Esophagus squamous epithelium (tissue), 5 donors: Measurements from ENCODE around the gene BRD7. TPM values are rescaled to one million over a fixed set of nuclear protein-coding genes. Genes with fewer than 3 reads are reported as not detected.

Experiments used
- DNase-seq: peaks from one replicate; lab custom pipeline; 2025; lab: John Stamatoyannopoulos, UW
- H3K27ac ChIP-seq, 4 donors: fragments of 200-600 bp; sonication (generic); one replicate each; pipeline ENCODE4 v1.5.1; 2016 to 2019; ENCODE audit warnings: mild to moderate bottlenecking in 1 of 4
- H3K27me3 ChIP-seq, 4 donors: fragments of 200-600 bp; sonication (generic); 1 replicate in 3 of 4; 2 replicates in 1 of 4; pipeline versions ENCODE4 v1.5.1 to v1.6.0; 2017 to 2021; ENCODE audit warnings: antibody characterized with exemption in 1 of 4
- H3K36me3 ChIP-seq, 3 donors: fragments of 200-600 bp; sonication (generic); one replicate each; pipeline ENCODE4 v1.5.1; 2016 to 2019
- H3K4me1 ChIP-seq, 3 donors: fragments of 200-600 bp; sonication (generic); one replicate each; pipeline ENCODE4 v1.5.1; 2017 to 2019
- H3K4me3 ChIP-seq, 4 donors: fragments of 200-600 bp; sonication (generic); 1 replicate in 3 of 4; 2 replicates in 1 of 4; pipeline ENCODE4 v1.5.1; 2016 to 2019; ENCODE audit warnings: mild to moderate bottlenecking in 2 of 4, moderate library complexity in 1 of 4
- H3K9me3 ChIP-seq, 3 donors: fragments of 200-600 bp; sonication (generic); one replicate each; pipeline ENCODE4 v1.5.1; 2016 to 2019
- POLR2A ChIP-seq, 4 donors: fragments of 450-650 bp; IDR thresholded peaks; one replicate each; pipeline ENCODE4 v1.6.1; 2017; ENCODE audit warnings: antibody characterized with exemption in 4 of 4, mild to moderate bottlenecking in 4 of 4, moderate library complexity in 3 of 4
- WGBS, 2 donors: methylation state at CpG; one replicate each; pipeline ENCODE4 v1.1.5; 2018; 5-methylcytosine and 5-hydroxymethylcytosine counted together
- intact Hi-C: fragments of 100-400 bp; cut with DNase I; formaldehyde crosslinking; loops from one replicate; pipeline ENCODE4 v1.15.0; 2022
- total RNA-seq, 4 donors: library from RNA; depleted of rRNA; stranded (reverse); fragments of >200 nt; gene quantifications; one replicate each; pipeline ENCODE4 v1.1.0, GENCODE V29; 2016
- TF ChIP-seq, protein P1 (sequence below), 6 experiments: fragments of 450-650 bp in 4 of 6; fragments of 200-600 bp in 2 of 6; sonication (generic) in 2 of 6; IDR thresholded peaks; one replicate each; pipeline ENCODE4 v1.5.1; 2016 to 2019; ENCODE audit warnings: antibody characterized with exemption in 6 of 6, mild to moderate bottlenecking in 4 of 6, moderate library complexity in 4 of 6
- donor health status: DM: yes; HTN: yes; CAD: no.

BRD7 gene
- total RNA-seq = 10 to 100 TPM; 42.0 to 81.9 (median 51.4) TPM

DNA sequence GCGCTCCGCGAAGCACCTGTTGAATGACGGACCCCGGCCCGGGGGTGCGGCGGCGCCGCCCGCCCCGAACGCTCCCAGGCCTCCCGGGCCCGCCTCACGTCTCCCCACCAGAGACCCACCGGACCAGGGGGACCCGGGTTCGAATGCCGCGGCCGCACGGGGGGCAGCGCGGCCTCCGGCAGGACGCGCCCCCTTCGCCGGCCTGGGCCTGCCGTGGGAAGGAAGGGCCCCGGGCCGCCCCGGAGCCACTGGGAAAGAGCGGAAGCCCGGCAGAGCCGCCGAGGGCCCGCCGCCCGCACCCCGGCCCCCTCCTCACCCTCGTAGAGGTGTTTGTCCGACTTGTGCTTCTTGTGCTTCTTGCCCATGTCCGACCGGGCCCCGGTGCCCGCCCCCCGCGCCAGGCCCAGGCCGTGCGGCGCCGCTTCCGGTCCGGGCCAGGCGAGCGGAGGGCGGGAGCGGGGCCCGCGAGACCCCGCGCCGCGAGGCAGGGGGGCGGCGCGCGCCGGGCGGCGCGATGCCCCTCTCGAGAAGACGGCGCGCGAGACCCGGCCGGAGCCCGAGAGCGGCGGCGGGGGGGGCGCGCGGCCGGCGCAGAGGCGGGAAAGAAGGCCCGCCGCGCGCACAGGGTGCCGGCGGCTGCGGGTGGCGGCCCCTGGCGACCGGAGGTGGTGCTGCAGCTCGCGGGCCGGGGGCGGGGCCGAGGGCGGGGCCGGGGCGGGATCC lies at the start of gene BRD7:
BRD7 (minus strand) TSS at position 579 of the 723 bp plus-strand sequence; CDS start at position 365, 214 bp downstream.
- H3K4me1 ChIP-seq = peaks cover 9 to 57% (median 19%) of the 10 kb centered on the region in 3 donors
- no peak for DNase-seq

DNA sequence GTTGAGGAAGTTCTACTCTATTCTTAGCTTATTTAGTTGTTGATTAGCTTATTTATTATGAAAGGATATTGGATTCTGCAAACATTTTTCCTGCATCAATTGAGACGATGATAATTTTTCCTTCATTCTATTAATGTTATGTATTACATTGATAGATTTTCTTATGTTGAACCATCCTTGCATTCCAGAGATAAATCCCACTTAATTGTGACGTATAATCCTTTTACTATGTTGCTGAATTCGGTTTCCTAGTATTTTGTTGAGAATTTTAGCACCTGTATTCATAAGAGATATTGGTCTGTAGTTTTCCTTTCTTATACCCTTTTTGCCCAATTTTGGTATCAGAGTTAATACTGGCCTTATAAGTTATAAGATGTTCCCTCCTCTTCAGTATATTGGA lies 47.6 kb upstream of the BRD7 start:
- TF ChIP-seq, protein P1, sequence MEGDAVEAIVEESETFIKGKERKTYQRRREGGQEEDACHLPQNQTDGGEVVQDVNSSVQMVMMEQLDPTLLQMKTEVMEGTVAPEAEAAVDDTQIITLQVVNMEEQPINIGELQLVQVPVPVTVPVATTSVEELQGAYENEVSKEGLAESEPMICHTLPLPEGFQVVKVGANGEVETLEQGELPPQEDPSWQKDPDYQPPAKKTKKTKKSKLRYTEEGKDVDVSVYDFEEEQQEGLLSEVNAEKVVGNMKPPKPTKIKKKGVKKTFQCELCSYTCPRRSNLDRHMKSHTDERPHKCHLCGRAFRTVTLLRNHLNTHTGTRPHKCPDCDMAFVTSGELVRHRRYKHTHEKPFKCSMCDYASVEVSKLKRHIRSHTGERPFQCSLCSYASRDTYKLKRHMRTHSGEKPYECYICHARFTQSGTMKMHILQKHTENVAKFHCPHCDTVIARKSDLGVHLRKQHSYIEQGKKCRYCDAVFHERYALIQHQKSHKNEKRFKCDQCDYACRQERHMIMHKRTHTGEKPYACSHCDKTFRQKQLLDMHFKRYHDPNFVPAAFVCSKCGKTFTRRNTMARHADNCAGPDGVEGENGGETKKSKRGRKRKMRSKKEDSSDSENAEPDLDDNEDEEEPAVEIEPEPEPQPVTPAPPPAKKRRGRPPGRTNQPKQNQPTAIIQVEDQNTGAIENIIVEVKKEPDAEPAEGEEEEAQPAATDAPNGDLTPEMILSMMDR (IDR thresholded peaks at IDR 0.05) = no peak
- no peak for TF ChIP-seq POLR2A (IDR thresholded peaks at IDR 0.05)
- no peaks in the 10 kb centered on the region for H3K36me3 ChIP-seq
- no peak for DNase-seq
- WGBS, 2 donors = 61% methylated on average over 3 of the region's 3 CpGs
- H3K4me1 ChIP-seq = no peaks in the 10 kb centered on the region
- no peak overlapping the region for H3K27ac ChIP-seq
- peaks cover 0 to 35% (median 12%) of the 10 kb centered on the region in 3 donors for H3K9me3 ChIP-seq
- intact Hi-C loops = no loop called here
- H3K27me3 ChIP-seq = peaks cover 0 to 10% (median 0%) of the 10 kb centered on the region in 4 donors
- H3K4me3 ChIP-seq = no peak overlapping the region

More for the DNA sequence above, at the start of gene BRD7:
- no peaks in the 10 kb centered on the region for H3K27me3 ChIP-seq
- no peak for TF ChIP-seq POLR2A (IDR thresholded peaks at IDR 0.05)
- TF ChIP-seq, protein P1 (IDR thresholded peaks at IDR 0.05) = peak in 4 of 6 experiments; percentile 25 to 61 (median 46)
- intact Hi-C loops = loop anchor here (10.0 kb wide), 1 partner anchor 436 kb away; no protein-coding TSS in a partner anchor
- 0% methylated on average over 5 to 16 of the region's 109 CpGs for WGBS, 2 donors
- peak within 1 kb of the TSS; percentile 70 to 100 (median 88) for H3K4me3 ChIP-seq
- H3K27ac ChIP-seq = peak within 1 kb of the TSS; percentile 86 to 95 (median 92)
- H3K36me3 ChIP-seq = peaks cover 0 to 26% (median 7%) of the 10 kb centered on the region in 3 donors
- no peaks in the 10 kb centered on the region for H3K9me3 ChIP-seq

DNA sequence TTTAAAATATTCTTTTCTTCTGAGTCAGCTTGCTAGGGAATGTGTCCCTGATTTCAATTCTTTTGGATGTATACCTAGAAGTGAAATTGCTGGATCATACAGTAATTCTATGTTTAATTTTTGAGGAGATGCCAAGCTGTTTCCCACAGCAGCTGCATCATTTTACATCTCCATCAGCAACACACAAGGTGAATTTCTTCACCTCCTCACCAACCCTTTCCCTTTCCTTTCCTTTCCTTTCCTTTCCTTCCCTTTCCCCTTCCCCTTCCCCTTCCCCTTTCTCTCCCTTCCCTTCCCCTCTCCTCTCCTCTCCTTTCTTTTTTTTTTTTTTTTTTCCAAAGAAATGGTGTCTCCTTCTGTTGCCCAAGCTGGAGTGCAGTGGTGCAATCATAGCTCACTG lies 45.4 kb upstream of the BRD7 start:
- intact Hi-C loops = no loop called here
- TF ChIP-seq, protein P1 (IDR thresholded peaks at IDR 0.05) = no peak
- TF ChIP-seq POLR2A (IDR thresholded peaks at IDR 0.05) = no peak
- Histone ChIP-seq H3K4me3 (no peak overlapping the region), H3K36me3 (no peaks in the 10 kb centered on the region), H3K27ac (no peak overlapping the region), H3K4me1 (no peaks in the 10 kb centered on the region), H3K9me3 (peaks cover 0 to 22% (median 10%) of the 10 kb centered on the region in 3 donors), H3K27me3 (no peaks in the 10 kb centered on the region)
- DNase-seq = no peak

DNA sequence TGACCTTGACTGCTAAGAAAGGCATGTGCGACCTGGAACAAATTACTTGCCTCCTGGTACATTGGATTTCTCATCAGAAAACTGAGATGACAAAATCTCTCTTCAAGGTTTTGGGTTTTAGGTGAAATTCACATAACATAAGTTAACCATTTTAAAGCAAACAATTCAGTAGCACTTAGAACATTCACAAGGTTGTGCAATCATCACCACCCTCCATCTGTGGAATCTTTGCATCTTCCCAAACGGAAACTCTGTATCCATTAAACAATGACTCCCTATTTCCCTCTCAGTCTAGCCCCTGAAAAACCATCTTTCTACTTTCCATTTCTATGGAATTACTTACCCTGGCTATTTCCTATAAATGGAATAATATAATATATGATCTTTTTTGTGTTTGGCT lies 42.2 kb upstream of the BRD7 start:
- TF ChIP-seq, protein P1 (IDR thresholded peaks at IDR 0.05) = no peak
- TF ChIP-seq POLR2A (IDR thresholded peaks at IDR 0.05) = no peak
- intact Hi-C loops = no loop called here
- WGBS, 2 donors = 80 to 85% methylated on average over 2 of the region's 2 CpGs
- H3K4me1 ChIP-seq = no peaks in the 10 kb centered on the region
- H3K36me3 ChIP-seq = no peaks in the 10 kb centered on the region
- no peak overlapping the region for H3K27ac ChIP-seq
- H3K4me3 ChIP-seq = no peak overlapping the region
- no peaks in the 10 kb centered on the region for H3K27me3 ChIP-seq
- H3K9me3 ChIP-seq = peaks cover 0 to 6% (median 0%) of the 10 kb centered on the region in 3 donors
- no peak for DNase-seq

- intact Hi-C loops = no loop called here
- DNase-seq = no peak
- Histone ChIP-seq H3K9me3 (no peaks in the 10 kb centered on the region), H3K4me3 (no peak overlapping the region), H3K36me3 (no peaks in the 10 kb centered on the region), H3K27me3 (no peaks in the 10 kb centered on the region), H3K27ac (no peak overlapping the region), H3K4me1 (no peaks in the 10 kb centered on the region)
- WGBS, 2 donors = 69 to 74% methylated on average over 7 of the region's 7 CpGs
- TF ChIP-seq POLR2A (IDR thresholded peaks at IDR 0.05) = no peak
- TF ChIP-seq, protein P1 (IDR thresholded peaks at IDR 0.05) = no peak
Measured at GRCh38 chr16:50408001-50408561, 39.3 kb upstream of the BRD7 start.
